ENCODE results near the gene IKZF5.

The IKZF5 gene

GRCh38 chr10:122980209-122981065 lies 28.2 kb downstream of the IKZF5 start, which contains the start of gene PSTK:
Gene PSTK (plus strand): TSS chr10:122980401. CDS start chr10:122980480, 79 bp downstream.
- peak; percentile 94 for DNase-seq

GRCh38 chr10:122974543-122975064 lies 34.0 kb downstream of the IKZF5 start:
- DNase-seq: no peak

- DNase-seq: no peak
These were observed 34.6 kb downstream of the IKZF5 start for GRCh38 chr10:122974023-122974422.

- no peak for DNase-seq
These were observed 39.9 kb downstream of the IKZF5 start for GRCh38 chr10:122968698-122969097.

- DNase-seq: no peak
These were observed 41.7 kb downstream of the IKZF5 start for GRCh38 chr10:122966879-122967278.

GRCh38 chr10:122962405-122962804 lies 46.2 kb downstream of the IKZF5 start:
- DNase-seq: peak; percentile 8

GRCh38 chr10:122957474-122957873 lies 51.1 kb downstream of the IKZF5 start:
- DNase-seq: no peak

- no peak for DNase-seq
These were observed 52.7 kb downstream of the IKZF5 start for GRCh38 chr10:122955892-122956291.

GRCh38 chr10:122954731-122955050 lies 53.9 kb downstream of the IKZF5 start:
- no peak for DNase-seq

GRCh38 chr10:122953902-122954730 lies 54.5 kb downstream of the IKZF5 start, which contains the start of gene C10orf88:
Gene C10orf88 (minus strand): TSS chr10:122954227. CDS start chr10:122954178, 49 bp downstream.
- peak; percentile 99 for DNase-seq

GRCh38 chr10:122949296-122949695 lies 59.3 kb downstream of the IKZF5 start:
- no peak for DNase-seq
